VCaP (cell line): ENCODE data around the gene MYO3B.

ENCODE experiments used
- H3K27ac ChIP-seq: fragments of 450-650 bp; 2 replicates; pipeline ENCODE4 v1.5.1; 2017
- TF ChIP-seq, protein P1 (sequence below): fragments of 450-650 bp; conservative IDR thresholded peaks from 2 replicates; pipeline ENCODE4 v1.5.1; 2017; ENCODE audit warnings: mild to moderate bottlenecking, moderate library complexity

The MYO3B gene

DNA sequence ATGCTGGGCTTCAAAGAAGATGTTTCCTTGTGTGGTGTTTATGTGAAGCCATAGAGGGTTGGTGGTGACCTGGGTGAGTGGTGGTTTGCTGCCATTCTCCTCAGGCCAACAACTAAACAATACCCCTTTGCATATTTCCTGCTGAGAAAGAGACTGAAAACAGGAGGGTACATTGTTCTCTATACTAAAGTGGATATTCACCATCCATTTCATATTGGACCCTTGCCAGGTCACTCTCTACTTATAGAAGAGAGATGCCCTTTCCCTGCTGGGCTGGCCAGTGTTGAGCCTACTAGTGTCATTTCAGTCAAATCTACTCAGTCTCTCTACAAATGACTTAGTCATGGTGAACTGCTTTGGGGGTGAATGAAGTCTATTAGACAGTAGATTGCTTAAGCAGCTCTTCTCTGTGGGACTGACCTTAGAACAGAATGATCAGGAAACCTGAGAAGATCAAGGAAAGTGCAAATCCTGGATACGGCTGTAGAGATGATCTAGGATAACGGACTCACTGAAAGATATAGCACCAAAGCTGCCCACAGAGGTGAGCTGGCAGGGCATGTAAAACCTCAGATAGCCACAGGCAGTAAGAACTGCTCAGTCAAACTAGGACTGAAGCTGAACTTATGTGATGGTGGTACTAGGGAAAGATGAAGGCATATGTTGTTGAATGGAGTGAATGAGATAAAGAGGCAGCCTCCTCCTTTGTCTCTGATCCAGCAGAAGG, 154.9 kb downstream of the MYO3B start:
- no peak overlapping the region for H3K27ac ChIP-seq
- TF ChIP-seq, protein P1, sequence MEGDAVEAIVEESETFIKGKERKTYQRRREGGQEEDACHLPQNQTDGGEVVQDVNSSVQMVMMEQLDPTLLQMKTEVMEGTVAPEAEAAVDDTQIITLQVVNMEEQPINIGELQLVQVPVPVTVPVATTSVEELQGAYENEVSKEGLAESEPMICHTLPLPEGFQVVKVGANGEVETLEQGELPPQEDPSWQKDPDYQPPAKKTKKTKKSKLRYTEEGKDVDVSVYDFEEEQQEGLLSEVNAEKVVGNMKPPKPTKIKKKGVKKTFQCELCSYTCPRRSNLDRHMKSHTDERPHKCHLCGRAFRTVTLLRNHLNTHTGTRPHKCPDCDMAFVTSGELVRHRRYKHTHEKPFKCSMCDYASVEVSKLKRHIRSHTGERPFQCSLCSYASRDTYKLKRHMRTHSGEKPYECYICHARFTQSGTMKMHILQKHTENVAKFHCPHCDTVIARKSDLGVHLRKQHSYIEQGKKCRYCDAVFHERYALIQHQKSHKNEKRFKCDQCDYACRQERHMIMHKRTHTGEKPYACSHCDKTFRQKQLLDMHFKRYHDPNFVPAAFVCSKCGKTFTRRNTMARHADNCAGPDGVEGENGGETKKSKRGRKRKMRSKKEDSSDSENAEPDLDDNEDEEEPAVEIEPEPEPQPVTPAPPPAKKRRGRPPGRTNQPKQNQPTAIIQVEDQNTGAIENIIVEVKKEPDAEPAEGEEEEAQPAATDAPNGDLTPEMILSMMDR, result no peak

DNA sequence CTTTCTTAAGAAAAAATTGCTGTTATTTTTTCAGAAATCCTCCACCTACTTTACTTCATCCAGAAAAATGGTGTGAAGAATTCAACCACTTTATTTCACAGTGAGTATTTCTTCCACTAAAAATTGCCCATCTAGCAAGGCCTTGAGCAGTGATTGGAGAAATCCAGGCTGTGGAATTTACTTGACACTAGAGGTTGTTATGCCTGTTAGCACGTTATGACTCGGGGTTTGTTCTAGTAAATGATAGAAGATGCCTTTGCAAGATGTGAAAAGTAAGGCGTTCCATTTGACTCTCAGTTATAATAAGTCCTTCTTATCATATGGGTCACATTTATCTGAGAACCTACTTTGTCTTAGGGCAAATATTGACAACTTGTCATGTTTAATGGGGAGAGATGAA, 157.4 kb downstream of the MYO3B start:
- H3K27ac ChIP-seq, result no peak overlapping the region
- TF ChIP-seq, protein P1, result no peak

DNA sequence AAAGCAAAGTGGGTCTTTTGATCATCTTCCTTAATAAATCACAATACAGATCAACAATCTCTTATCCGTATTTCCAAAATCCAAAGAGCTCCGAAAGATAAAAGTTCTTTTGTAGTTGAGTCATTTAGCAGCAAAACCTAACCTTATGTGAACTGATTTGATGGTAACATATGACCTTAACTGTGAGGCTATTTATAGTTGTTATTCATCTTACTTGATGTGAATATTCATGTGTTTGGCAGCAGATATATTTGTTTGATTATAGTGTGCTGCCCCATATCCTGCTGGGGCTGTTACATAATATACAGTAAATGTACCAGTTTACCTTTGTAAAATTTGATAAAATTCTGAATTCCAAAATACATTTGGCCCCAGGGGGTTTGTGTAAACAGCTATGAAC, 158.5 kb downstream of the MYO3B start:
- TF ChIP-seq, protein P1, result no peak
- H3K27ac ChIP-seq, result no peak overlapping the region

DNA sequence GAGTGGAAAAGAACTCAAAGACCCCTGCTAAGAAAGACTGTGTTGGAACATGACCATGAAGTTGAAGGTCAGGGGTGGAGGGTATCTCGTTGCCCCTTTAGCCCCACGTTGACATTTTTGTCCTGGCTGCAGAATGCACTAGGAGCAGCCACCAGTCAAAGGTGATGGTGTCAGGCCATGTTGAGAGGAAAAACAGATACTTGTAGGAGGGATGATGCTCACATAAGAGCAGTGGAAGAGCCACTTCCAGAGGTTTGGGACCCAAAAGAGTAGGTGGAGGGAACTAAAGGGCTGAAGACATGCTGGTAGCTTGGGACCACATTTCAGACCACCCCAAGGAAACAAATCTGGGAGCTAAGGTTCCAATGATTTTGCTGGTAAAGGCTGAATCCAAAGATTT, 159.0 kb downstream of the MYO3B start:
- TF ChIP-seq, protein P1, result no peak
- no peak overlapping the region for H3K27ac ChIP-seq

DNA sequence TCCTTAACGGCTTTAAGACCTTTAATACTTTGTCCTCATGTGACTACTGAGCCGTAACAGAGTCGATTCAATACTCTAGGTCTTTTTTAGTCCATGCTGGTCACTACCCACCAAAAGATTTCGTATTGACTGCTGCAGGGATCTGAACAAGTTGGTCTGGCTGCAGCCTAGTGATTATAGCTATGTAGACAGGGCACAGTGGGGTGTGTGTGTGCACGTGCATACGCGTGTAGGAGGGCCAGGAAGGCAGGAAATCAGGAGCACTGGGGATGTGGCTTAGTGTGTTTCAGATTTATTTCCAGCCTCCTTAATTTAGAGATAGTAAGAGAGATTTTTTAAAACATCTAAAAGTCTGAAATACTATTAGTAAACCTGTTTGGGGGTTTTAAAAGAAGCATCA, 161.4 kb downstream of the MYO3B start:
- no peak overlapping the region; the same call in 1 of the 2 replicates for H3K27ac ChIP-seq
- TF ChIP-seq, protein P1, result no peak

DNA sequence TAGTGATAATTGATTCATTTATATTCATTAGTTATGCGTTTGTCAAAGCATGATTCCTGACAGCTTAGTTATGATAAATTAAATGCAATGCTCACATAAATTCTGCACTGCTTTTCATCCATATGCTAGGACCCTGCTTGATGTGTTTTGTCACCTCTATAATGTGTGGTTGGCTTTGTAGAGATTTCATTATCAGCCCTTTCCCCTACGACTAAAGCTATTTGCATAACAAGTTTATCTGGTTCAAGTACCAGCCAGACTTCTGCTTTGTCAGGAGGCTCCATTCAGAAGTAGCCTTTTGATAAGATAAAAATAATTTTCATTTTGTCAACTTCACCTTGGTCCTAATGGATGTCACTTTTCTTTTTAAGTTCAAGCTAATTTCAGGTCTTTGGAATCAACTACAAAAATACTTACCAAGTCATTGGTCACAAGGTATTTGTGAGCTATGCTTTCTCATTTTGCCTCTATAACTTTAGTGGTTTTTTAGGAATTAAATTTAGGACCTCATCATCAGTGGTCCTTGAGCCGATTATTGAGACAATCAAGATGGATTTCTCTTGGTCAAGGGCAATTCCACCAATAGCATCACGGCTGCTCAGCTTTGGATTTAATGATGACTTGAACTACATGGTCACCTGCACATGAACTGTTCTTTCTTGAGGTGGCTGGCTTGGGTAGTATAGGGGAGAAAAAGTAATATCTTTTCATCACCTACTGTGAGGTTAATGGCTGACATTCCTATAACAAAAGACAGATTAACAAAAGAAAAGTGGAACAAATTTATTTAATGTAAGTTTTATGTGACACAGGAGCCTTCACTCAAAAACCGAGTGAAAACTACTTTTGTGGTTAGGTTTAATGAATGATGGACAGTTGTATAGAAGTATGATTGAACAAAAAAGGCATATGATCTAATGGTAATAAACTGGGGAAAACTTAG, 162.1 kb downstream of the MYO3B start:
- TF ChIP-seq, protein P1, result no peak
- H3K27ac ChIP-seq, result no peak overlapping the region; the same call in 1 of the 2 replicates

DNA sequence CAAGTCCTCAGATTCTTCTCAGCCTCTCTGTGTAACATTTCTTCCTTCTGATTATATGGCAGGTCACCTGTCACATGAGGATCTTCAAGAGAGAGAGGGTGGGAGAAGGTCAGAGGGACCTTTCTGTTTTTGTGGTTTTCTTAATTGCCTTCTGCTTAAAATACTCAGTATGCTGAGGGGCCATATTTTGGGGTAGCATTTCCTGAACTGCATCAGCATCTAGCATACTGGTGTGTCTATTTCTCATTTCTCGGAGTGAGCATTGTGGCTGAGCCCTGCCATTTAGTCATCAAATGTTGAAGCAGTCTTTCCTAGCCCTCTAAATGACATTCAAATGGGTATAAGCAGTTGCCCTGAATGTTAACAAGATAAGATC, 162.7 kb downstream of the MYO3B start:
- TF ChIP-seq, protein P1, result no peak
- H3K27ac ChIP-seq, result no peak overlapping the region
